NCI-H510A (cell line): ENCODE data around the gene NCOA6.
A peak's percentile ranks its signal among the peaks of the same experiment; 100 is the strongest.
"Not testable (repeated sequence)": the region's sequence is repeated elsewhere in the genome, so short reads cannot be mapped to it uniquely, and the experiment has no call there.

ENCODE experiments used
- DNase-seq: peaks from one replicate; lab custom pipeline; 2025; lab: John Stamatoyannopoulos, UW

Gene NCOA6

DNA sequence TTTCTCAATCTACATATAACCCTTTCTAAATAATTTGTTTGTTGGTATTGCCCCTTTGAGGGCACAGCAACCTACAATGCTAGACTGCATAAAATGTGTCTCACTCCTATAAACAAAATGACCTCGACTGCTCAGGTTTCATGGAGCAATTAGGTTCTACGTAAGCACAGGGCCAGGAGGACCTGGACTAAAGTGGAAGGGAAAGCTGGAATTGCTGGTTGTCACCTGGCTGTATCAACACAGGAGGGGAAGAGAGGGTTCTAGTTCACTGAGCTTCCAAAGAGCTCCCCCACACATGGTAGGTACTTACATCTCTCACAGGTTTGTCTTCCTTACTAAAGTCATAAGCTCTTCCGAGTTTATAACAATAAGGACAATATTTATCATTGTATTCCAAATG is 51.0 kb downstream of the NCOA6 start:
- DNase-seq: peak; percentile 84

DNA sequence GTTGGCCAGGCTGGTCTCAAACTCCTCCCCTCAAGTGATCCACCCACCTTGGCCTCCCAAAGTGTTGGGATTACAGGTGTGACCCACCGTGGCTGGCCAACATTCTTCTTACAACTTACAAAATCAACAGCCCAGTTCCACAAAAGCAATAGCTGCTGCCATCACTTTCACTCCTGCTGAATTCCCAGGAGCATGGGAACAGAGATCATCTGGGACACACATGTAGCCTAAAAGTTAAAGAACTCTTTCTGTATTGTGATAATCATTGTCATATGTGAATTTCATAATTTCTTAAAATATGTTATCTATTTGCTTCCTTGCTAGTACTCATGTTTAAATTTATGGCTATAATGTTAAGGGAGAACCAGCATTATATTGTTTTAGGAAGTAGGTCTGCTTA is 51.7 kb downstream of the NCOA6 start:
- no peak for DNase-seq

DNA sequence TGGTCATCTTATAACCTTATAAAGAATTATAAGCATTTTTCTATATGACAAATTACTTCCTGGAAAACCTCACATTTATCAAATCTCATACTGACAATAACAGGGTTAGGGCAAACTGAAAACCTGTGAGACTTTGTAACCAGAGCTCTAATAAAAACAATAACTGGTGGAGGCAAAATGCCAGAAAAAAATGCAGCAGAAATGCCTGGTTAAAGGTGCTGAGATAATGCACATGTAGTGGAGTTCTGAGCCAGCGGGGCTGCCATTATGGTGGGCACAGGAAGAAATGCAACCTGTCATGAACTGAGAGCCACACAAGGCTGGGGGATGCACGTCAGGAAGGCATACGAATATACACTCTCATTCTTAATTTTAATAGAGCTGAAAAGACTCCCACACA is 53.0 kb downstream of the NCOA6 start:
- DNase-seq: no peak

DNA sequence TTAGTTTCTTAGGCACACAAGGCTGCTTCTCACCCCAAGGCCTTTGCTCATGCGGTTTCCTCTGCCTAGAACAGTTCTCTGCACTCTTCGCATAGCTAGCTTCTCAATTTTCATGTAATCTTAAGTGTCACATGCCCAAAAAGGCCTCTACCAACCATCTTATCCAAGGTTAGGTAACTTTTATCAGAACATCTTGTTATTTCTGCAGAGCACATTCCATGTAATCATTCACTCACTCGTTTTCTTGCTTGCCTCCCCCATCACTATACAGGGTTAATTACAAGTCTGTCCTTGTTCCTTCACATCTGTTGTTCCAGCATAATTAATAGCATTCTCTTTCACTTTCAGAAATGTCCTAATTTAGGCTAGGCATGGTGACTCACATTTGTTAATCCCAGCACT is 53.8 kb downstream of the NCOA6 start:
- no peak for DNase-seq

DNA sequence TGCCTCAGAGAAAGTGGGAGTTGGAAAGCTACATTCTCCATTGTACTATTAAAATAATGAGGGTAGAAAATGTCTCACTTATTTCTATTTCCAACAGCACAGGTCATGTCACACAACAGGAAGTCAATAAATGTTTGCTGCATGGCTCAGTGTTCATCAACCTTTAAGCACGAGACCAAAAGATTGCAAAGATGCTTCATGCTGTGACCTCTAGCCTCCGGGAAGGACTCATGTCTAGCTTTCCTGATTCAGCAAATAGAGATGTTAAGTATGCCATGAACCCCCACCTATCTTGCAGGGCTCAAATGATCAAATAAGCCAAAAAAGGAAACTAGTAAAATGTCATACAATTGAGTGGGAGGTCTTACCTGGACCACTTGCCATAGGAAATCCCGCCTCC is 57.4 kb downstream of the NCOA6 start:
- DNase-seq: no peak

DNA sequence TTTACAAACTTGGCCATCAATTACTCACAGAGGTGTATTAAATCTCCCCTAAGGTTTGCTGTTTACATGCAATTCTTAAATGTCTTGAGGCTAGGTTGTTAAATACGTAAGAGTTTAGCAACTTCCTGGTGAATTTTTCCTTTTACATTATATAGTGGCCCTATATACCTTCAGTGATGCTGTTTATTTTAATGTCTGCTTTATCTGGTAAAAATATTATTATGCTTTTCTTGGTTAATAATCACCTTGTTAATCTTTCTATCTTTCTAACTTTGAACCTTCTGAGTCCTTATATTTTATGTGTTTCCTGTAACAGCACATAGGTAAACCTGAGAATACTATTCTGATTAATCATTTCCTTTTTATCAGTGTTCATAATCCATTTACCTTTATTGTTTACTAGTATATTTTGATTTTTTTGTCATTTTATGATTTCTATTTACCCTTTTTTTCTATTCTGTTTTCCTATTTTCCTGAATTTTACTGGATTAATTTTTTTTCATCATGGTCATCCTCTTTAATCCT is 63.4 kb downstream of the NCOA6 start:
- DNase-seq: no peak

DNA sequence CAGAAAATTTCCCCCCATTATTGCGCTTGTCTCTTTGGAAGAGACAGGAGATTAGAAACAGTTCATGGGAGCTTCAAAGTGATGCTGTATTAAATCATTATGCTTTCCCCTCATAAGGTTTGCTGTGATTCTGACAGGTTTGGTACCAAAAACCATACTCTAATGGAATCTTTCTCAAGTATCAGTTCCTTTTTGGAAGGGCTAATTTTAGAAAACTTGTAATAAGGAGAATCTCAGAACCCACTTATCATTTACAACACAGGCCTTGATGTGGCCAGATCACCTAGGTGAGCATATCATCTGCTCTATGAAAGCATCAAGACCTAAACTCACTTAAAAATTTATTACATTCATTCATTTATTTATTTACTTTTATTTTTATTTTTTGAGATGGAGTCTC is 70.1 kb downstream of the NCOA6 start:
- DNase-seq: no peak

DNA sequence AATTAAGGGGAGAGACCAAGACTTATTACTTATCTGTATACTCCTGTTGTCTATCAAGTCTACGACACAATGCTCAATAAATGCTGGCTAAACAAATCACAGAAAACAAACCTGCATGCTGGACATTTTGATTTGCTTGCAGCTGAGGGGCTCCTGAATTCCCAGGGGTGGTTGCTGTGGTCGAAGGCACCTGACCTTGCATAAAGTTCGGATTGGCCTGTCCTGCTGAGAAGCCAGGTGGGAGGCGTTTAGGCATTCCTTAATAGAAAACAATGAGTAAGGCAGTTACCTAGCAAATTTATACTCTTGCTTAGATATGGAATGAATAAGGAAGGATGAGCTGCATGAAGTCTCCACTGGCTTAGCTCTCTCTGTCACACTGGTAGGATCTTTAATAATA is 70.8 kb downstream of the NCOA6 start:
- DNase-seq: no peak

DNA sequence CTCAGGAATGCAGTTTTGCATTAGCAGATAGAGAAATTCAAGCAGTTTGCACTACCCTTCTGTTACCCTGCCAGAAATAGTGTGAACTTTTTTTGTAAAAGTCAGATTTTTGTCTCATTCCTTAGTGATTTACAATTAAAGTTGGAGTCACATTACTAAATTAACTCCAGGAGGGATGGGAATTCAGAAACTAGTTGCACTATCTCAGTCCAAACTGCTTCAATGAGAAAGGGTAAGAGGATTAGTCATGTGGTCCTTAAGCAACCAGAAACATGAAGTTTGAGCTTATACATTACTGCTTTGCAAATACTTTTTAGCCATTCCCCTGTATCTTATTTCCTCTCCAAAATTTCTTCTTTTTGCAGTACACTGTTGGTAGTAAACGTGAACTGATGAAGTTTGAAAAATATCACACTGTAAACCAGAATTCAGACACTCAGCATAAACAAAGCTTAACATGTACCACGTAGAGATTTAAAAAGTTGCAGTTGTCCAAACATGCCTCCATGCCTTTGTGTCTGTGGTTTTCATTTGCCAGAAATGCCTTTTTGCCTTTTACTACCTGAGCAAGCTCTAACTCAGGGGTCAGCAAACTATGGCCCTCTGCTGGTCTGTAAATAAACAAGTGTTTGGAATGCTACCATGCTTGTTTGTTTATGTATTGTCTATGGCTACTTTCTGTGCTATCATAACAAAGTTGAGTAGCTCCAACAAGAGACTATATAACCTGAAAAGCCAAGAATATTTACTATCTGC is 71.6 kb downstream of the NCOA6 start:
- DNase-seq: no peak

DNA sequence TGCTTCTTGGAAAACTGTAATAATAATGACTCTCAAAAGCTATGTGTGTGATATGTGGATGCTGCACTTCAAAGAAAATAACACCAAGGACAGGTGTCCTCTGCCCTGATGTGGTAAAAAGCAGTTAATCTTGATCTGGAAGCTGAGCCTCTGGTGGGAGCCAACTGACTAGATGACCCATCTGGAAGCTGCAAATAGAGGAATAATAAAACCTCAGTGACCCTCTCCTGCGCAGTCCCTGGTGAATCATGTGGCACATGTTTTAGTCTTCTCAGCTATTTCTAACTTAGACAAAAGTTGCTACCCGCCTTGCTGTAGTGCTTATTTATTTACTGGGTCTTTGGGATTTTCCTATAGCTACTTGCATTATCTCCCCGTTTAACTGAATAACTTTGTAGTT is 74.0 kb downstream of the NCOA6 start:
- DNase-seq: no peak

DNA sequence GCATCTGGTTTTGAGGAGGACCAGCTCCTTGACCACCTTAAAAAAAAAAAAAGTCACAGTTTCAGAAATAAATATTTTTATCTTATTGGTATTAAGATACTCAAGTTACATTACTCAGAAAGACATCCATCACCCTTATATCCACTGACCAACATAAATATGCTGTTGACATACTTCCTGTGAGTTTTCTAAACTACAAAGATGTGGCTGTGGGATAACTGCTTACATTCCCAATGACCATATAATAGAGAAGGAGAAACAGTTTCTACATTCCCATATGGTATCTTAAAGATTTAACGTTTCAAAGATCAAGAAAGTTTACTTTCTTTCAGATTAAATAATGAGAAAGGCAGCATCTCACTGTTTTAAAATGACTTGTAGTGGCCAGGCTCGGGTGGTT is 75.0 kb downstream of the NCOA6 start:
- DNase-seq: no peak

DNA sequence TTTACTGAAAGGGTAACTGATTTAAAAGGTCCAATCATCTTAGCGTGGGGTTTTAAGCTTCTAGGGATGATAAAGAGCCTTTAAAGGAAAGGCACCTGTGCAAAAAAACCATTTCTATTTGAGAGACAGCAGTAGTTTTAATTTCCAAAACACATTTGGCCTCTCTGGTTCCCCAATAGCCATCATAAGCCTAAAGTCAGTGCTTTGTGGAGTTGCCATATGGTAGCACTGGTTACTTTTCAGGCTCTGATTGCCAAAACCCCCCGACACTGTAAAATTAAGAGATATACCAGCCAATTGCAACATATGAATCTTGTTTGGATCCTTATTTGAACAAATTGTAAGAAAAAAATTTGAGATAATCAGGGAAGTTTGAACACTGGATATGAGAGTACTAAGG is 76.7 kb downstream of the NCOA6 start:
- DNase-seq: no peak

DNA sequence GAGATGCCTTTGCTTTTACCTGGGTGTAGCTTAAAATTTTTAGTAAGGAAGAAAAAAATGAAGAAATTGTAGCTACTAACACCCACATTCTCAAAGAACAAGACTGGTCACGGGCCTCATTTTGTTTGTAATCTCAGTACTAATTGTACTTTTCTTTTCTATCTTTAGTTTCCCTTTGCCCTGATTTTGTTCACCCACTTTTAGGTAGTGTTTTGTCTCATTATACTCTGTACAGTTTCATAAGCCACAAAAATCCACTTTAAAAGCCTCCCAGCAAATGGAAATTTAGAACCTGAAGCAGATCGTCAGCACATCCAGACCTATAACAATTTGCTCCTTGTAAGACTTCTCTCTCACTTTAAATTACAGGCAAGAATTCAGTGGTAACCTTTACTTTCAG is 78.0 kb downstream of the NCOA6 start:
- DNase-seq: no peak

DNA sequence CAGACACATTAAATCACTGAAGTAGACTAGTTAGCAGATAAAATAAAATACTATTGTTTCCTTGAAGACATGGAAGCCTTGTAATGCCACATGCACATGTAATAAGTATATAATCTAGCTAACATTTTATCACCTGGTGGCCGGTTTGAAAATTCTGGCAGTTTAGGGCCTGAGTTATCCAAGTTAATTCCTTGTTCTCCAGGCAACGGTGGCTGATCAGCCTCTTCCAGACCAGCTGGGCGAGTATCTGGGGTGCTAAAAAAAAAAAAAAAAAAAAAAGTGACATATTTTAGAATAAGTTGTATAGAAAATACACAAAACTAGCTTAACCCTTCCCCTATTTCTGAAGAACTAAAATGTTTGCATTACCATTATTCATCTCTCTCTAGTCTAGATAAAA is 78.8 kb downstream of the NCOA6 start:
- DNase-seq: no peak

DNA sequence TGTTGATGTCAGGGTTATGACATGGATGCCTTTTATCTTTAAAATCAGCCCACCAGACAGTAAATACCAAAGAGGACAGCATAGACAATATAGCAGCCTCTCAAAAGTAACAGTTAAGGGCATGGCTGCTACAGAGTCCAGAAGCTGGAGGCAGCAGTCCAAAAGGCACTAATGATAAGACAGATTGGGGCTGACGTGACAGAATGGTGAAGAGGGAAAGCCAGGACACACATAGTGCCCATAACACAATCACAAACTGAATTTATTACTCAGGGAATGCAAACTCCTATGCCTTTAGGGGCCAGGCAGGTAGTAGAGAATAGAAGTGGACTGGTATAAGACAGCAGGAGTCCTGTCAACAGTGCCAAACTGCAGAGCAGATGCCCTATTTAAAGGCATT is 80.6 kb downstream of the NCOA6 start:
- DNase-seq: no peak

DNA sequence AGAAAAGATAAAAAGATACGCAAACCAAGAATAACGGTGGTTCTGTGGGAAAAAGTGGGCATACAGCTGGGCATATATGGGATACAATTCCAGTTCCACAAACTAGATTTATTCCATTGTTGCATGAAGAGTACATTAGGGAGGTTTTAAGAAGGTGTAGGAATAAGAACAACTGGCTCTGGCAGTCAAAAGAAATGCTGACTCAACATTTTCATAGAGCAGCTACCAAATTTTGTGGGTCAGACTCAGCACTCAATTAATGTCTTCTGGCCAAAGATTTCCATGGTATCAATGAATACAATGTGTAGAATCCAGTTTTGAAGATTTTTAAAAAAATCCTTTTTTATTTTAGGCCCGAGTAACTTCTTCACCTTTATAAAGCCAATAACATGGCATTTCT is 81.1 kb downstream of the NCOA6 start:
- no peak for DNase-seq

DNA sequence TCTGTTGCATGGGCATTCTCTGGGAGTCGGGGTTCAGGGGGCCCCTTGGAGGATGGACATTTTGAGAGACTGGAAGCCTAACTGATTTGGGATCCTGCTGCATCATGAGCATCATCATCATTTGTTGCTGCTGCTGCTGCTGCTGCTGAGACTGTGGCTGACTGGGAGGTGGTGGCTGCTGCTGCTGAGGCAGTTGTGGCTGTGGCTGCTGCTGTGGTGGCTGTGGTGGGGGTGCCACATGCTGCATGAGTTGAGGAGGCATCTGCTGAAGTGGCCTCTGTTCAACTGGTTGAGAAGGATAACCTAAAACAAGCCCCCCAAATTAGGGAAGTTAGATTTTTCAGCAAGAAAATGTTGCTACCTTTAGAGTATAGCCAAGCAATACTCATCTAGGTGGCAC is 82.4 kb downstream of the NCOA6 start:
- no peak for DNase-seq

DNA sequence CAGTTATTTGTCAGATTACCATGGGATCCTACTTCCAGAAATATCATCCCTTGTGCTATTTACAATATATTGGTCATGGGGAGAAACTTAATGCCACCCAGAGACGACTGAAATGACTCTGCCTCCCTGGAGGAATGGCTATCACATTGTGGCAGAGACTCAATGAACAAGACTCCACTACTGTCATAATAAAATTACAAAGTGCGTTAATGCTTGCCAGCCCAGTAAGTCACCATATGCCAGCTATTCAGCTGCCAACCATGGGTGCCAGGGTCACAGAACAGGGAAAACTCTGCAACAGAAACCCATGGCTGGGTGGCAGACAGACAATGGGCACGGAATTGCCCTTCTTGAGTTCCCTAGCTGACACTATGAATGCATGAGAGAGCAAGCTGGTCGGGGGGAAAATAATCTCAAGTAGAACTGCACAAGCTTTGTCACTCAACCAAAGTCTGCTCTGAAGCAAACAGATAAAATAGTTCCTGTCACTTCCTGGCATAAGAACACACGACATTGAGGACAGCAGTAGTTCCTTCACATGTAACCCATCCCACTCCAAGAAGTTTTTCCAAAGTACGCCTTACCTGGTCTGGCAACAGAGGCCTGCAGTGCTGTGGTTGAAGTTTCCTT is 89.2 kb downstream of the NCOA6 start:
- DNase-seq: no peak

DNA sequence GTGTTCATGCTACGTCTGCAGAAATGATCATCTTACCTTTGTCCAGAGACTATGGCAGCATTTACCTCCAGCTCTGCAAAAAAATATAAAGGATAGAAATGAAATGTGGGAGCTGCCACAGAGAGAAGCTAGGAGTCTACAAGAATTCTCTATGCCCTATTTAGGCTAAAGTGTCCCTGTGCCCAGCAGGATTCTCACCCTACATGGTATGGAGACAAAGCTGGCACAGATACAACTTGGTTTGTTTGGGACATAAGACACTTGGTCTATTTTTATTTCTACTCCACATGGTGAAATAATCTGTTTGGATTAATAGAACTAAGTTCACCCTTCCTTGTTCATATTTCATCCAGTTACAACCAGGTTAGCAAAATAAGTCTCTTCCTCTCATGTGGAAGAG is 92.9 kb downstream of the NCOA6 start:
- no peak for DNase-seq

DNA sequence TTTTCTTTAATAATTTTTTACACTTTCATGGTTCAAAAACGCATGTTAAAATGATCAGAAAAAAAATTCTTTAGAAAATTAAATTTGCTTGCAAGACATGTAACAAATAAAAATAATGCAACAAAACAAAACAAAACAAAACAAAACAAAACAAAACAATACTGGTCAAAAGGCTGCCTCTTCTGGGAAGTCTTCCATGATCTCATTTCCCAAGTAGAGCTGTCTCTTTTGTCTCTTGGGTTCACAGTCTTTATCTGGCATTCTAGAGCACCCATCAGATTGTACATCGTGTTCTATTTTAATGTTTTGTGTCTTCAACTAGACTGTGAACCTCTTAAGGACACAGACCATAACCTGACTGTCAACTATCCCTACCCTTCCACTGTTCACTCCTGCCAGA is 96.0 kb downstream of the NCOA6 start:
- DNase-seq: no peak

DNA sequence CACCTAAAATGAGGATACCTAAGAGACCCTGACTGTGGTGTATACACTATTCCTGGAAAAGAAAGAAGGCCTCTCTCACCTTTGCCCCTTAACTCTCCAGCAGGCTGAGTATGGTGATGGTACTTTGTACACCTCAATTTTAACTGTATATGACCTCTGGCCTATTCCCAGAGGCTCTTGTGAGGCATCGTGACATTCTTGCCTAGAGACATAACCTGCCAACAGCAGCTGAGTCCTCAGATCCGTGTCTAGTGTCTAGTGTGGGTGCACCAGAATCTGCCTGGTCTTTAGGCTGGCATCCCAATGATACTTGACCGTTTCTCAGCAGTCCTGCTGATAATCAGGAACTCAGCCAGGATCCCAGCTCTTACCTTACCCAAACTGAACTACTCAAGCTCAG is 101.3 kb downstream of the NCOA6 start:
- DNase-seq: no peak

DNA sequence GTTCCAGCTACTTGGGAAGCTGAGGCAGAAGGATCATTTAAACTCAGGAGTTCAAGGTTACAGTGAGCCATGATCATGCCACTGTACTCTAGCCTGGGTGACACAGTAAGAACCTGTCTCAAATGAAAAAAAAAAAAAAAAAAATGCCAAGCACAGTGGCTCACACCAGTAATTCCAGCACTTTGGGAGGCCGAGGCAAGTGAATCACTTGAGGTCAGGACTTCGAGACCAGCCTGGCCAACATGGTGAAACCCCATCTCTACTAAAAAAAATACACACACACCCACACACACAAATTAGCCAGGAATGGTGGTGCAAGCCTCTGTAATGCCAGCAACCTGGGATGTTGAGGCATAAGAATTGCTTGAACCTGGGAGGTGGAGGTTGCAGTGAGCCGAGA is 102.9 kb downstream of the NCOA6 start:
- not testable (repeated sequence) for DNase-seq

DNA sequence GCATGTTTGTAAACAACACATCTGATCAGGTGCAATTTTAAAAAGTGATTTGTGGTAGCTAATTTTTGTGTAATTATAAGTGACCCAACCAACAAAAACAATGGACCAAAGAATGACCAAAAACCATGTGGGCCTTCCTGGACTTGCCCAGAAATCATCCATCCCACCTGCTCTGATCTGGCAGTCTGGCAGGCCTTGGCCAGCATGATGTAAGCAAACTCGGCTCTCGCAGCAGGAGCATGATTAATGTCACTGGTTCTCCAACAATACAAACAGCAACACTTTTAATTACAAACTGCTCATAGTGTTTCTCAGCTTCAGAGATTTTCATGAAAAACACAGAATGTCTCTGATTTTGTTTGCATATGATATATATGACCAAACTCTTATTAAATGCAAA is 105.2 kb downstream of the NCOA6 start:
- no peak for DNase-seq
